ENCODE measurements around the gene CIRBP.
"Not testable (repeated sequence)": the region's sequence is repeated elsewhere in the genome, so short reads cannot be mapped to it uniquely, and the experiment has no call there.

The CIRBP gene

GRCh38 chr19:1313695-1314613 lies 44.8 kb downstream of the CIRBP start:
- POLR2A ChIA-PET (ENCODE audit: low non-redundant PET) = no interaction called here
- DNase-seq (ENCODE audit: low spot score) = no peak
- CTCF ChIA-PET = interaction anchor here (0.6 to 0.8 kb wide), 3 partner anchors 54 to 152 kb away, joined by 3 to 5 read pairs (median 3); no protein-coding TSS in a partner anchor
- peak overlapping the region; percentile 92 for H3K27ac ChIP-seq
- TF ChIP-seq, protein P1, sequence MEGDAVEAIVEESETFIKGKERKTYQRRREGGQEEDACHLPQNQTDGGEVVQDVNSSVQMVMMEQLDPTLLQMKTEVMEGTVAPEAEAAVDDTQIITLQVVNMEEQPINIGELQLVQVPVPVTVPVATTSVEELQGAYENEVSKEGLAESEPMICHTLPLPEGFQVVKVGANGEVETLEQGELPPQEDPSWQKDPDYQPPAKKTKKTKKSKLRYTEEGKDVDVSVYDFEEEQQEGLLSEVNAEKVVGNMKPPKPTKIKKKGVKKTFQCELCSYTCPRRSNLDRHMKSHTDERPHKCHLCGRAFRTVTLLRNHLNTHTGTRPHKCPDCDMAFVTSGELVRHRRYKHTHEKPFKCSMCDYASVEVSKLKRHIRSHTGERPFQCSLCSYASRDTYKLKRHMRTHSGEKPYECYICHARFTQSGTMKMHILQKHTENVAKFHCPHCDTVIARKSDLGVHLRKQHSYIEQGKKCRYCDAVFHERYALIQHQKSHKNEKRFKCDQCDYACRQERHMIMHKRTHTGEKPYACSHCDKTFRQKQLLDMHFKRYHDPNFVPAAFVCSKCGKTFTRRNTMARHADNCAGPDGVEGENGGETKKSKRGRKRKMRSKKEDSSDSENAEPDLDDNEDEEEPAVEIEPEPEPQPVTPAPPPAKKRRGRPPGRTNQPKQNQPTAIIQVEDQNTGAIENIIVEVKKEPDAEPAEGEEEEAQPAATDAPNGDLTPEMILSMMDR (conservative IDR thresholded peaks at IDR 0.05; ENCODE audit: low read depth) = no peak

GRCh38 chr19:1315470-1316166 lies 46.5 kb downstream of the CIRBP start:
- ChIA-PET CTCF (interaction anchor here (0.6 to 1.6 kb wide), 12 partner anchors 9 to 319 kb away, joined by 3 to 8 read pairs (median 3); no protein-coding TSS in a partner anchor), POLR2A (ENCODE audit: low non-redundant PET) (no interaction called here)
- TF ChIP-seq, protein P1 (conservative IDR thresholded peaks at IDR 0.05; ENCODE audit: low read depth) = peak; percentile 80
- DNase-seq (ENCODE audit: low spot score) = peak; percentile 66
- H3K27ac ChIP-seq = peak overlapping the region; percentile 92

DNA sequence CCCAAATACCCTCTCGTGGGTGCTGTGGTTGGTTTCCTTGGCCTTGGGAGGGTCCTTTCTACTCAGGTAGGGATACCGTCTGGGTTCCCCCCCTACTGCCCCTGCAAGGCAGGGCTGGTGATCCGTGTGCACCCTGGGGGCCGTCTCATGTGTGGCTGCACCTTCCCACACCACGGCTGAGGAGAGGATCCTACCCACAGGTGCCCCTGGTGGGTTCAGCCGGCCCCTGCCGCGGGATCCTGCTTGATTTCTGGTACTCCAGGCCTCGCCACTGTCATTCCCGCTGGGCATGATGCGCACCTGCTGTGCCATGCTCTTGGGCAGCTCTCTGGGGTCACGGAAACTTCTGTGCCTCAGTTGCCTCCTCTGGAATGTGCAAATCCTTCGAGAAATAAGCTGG lies 47.3 kb downstream of the CIRBP start:
- ChIA-PET POLR2A (ENCODE audit: low non-redundant PET) (no interaction called here), CTCF (interaction anchor here (0.6 to 1.6 kb wide), 3 partner anchors 9 to 13 kb away, joined by 3 to 8 read pairs (median 3); no protein-coding TSS in a partner anchor)
- TF ChIP-seq, protein P1 (conservative IDR thresholded peaks at IDR 0.05; ENCODE audit: low read depth) = no peak
- DNase-seq (ENCODE audit: low spot score) = no peak
- no peak overlapping the region for H3K27ac ChIP-seq

DNA sequence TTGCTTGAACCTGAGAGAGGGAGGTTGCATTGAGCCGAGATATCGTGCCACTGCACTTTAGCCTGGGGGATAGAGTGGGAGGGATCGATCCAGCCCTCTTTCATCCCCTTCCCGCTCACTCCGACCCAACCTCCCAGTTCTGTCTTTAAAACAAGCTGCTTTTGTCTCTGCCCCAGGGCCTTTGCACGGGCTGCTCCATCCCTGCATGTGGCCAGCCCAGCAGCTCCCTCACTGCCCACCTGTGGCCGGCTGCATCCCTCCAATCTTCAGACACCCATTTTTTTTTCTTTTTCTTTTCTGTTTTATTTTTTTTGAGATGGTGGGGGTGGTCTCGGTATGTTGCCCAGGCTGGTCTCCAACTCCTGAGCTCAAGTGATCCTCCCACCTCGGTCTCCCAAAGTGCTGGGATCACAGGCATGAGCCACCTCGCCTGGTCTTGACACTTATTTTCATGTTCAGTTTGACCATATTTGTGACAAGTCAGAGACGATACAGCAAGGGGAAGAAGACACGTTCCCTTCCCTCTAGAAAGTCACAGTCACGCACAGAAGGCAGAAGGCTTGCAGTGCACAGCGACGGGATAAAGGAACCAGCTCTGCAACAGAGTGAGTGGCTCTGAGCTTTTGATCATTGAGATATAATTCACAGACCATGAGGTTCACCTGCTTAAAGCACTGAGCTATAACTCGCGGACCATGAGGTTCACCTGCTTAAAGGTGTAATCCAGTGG lies 48.3 kb downstream of the CIRBP start:
- ChIA-PET CTCF (interaction anchor here (0.6 to 0.7 kb wide), 2 partner anchors 13 to 55 kb away, joined by 3 read pairs; no protein-coding TSS in a partner anchor), POLR2A (ENCODE audit: low non-redundant PET) (interaction anchor here (0.5 kb wide), 1 partner anchor 19 kb away, joined by 9 read pairs; no protein-coding TSS in a partner anchor)
- TF ChIP-seq, protein P1 (conservative IDR thresholded peaks at IDR 0.05; ENCODE audit: low read depth) = no peak
- DNase-seq (ENCODE audit: low spot score) = no peak
- H3K27ac ChIP-seq = no peak overlapping the region

DNA sequence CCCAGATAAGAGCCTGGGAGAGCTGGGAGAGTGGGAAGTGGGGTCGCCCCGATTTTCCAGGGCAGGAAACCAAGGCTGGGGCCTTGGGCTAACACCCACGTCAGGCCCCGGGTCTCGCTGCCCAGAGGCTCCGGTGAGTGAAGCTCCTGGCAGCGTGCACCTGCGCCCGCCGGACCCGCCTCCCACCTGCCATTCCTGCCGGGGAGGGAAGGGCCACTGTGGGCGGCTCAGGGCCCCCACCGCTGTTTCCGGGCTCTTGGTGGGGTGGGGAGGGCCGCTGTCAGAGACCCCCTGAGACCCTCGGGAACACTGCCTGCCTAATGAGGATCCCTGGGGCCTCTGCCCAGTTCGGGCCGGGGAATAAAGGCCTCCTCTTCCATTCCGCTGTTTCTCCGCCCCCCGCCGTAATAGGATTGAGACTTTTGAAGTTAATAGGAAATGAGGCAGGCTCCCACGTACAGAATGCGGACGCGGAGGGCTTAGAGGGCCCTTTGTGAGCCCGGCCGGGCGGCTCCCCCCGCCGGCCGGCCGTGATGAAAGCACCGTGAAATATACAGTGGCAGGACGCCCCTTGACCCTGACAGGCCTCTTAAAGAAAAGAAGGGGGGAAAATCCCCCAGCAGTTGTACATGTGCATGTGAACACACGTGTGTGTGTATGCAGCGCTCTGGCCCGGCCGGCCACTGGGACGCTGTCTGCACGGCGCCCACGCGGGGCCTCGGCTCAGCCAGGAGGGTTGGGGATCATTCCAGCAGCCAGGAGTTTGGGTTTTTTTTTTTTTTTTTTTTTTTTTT lies 49.7 kb downstream of the CIRBP start:
- ChIA-PET CTCF (no interaction called here), POLR2A (ENCODE audit: low non-redundant PET) (no interaction called here)
- H3K27ac ChIP-seq = no peak overlapping the region
- TF ChIP-seq, protein P1 (conservative IDR thresholded peaks at IDR 0.05; ENCODE audit: low read depth) = no peak
- no peak for DNase-seq (ENCODE audit: low spot score)

DNA sequence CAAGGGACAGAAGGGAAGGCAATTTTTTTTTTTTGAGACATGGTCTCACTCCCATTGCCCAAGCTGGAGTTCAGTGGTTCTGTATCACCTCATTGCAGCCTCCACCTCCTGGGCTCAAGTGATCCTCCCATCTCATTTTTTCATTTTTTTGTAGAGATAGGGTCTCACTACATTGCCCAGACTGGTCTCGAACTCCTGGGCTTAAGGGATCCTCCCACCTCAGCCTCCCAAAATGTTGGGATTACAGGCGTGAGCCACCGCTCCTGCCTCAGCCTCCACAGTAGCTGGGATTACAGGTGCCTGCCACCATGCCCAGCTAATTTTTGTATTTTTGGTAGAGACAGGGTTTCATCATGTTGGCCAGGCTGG lies 51.1 kb downstream of the CIRBP start:
- H3K27ac ChIP-seq; DNase-seq (ENCODE audit: low spot score); CTCF ChIA-PET; POLR2A ChIA-PET (ENCODE audit: low non-redundant PET): not testable (repeated sequence)

All from RWPE1 (cell line).